Neural progenitor cell (in vitro differentiated cells): ENCODE measurements around the gene MRPL19.

Experiments
- CTCF ChIP-seq: fragments of 200-600 bp; sonication (generic); IDR thresholded peaks from 2 replicates; pipeline ENCODE4 v1.5.1; 2017; ENCODE audit warnings: antibody characterized with exemption, mild to moderate bottlenecking
- EZH2 ChIP-seq: fragments of 200-600 bp; sonication (generic); IDR thresholded peaks from 2 replicates; pipeline ENCODE4 v1.6.1; 2017; ENCODE audit warnings: antibody characterized with exemption, mild to moderate bottlenecking, moderate library complexity
- EZH2phosphoT487 ChIP-seq: fragments of 200-600 bp; sonication (generic); IDR thresholded peaks from 2 replicates; pipeline ENCODE4 v1.6.1; 2017; ENCODE audit warnings: antibody characterized with exemption

- TF ChIP-seq CTCF (no peak), EZH2 (no peak), EZH2phosphoT487 (no peak)
Measured at GRCh38 chr2:75679556-75679955, 33.0 kb downstream of the MRPL19 start.
